HG02840 (cell line): ENCODE data around the gene RDH12.

Experiments used
- ATAC-seq: cut with Tn5 transposase; IDR thresholded peaks from one replicate; pipeline ENCODE4 v1.9.1; 2021; ENCODE audit warnings: mild to moderate bottlenecking, moderate library complexity, moderate number of reproducible peaks; ENCODE audit not compliant: unreplicated experiment, low FRiP score

The RDH12 gene

GRCh38 chr14:67744046-67744445 is 42.4 kb downstream of the RDH12 start:
- ATAC-seq: no peak

GRCh38 chr14:67746927-67747326 is 45.2 kb downstream of the RDH12 start:
- ATAC-seq: no peak

- ATAC-seq: no peak
Observed at GRCh38 chr14:67748312-67748711, 46.6 kb downstream of the RDH12 start.

- ATAC-seq: no peak
Observed at GRCh38 chr14:67749341-67750084, 47.8 kb downstream of the RDH12 start.

- ATAC-seq: no peak
Observed at GRCh38 chr14:67756496-67756895, 54.8 kb downstream of the RDH12 start.

- no peak for ATAC-seq
Observed at GRCh38 chr14:67757175-67757574, 55.5 kb downstream of the RDH12 start.

GRCh38 chr14:67759916-67760315 is 58.2 kb downstream of the RDH12 start:
- ATAC-seq: no peak

- no peak for ATAC-seq
Observed at GRCh38 chr14:67762051-67762450, 60.4 kb downstream of the RDH12 start.

- no peak for ATAC-seq
Observed at GRCh38 chr14:67763158-67763822, 61.6 kb downstream of the RDH12 start.

GRCh38 chr14:67764496-67764895 is 62.8 kb downstream of the RDH12 start:
- no peak for ATAC-seq

- no peak for ATAC-seq
Observed at GRCh38 chr14:67765192-67765834, 63.6 kb downstream of the RDH12 start.

GRCh38 chr14:67766035-67766680 is 64.5 kb downstream of the RDH12 start:
- ATAC-seq: no peak

GRCh38 chr14:67768219-67768618 is 66.5 kb downstream of the RDH12 start:
- no peak for ATAC-seq

- ATAC-seq: no peak
Observed at GRCh38 chr14:67773844-67774377, 72.2 kb downstream of the RDH12 start.

- no peak for ATAC-seq
Observed at GRCh38 chr14:67776653-67777322, 75.1 kb downstream of the RDH12 start.

GRCh38 chr14:67778792-67779191 is 77.1 kb downstream of the RDH12 start:
- ATAC-seq: no peak

GRCh38 chr14:67782090-67782489 is 80.4 kb downstream of the RDH12 start:
- no peak for ATAC-seq
